GM12878 (cell line): ENCODE data around the gene TANC1. TPM values are rescaled to one million over a fixed set of nuclear protein-coding genes. Genes with fewer than 3 reads are reported as not detected.

Experiments
- ATAC-seq: fragments of 200-7000 bp; cut with Tn5 transposase; 3 replicates; pipeline ENCODE4 v1.9.1; 2020; ENCODE audit warnings: mild to moderate bottlenecking, moderate library complexity
- BruUV-seq: library from RNA; stranded (reverse); fragments of 400-500 nt; replicated peaks from 2 replicates; lab custom pipeline; 2021; lab: Mats Ljungman, UMichigan
- CTCF ChIA-PET: fragments of 300-600 bp; sonication (Branson Sonifier 250); formaldehyde crosslinking; extraction: SDS; loops from one replicate; lab custom pipeline; 2021; ENCODE audit warnings: inconsistent platforms; lab: Yijun Ruan, JAX
- POLR2A ChIA-PET: fragments of 350-600 bp; formaldehyde crosslinking; extraction: SDS; loops from one replicate; lab custom pipeline; 2021; ENCODE audit warnings: inconsistent platforms; lab: Charles Lee
- RAD21 ChIA-PET: fragments of 300-600 bp; sonication (Branson Sonifier 250); formaldehyde crosslinking; loops from one replicate; lab custom pipeline; 2023; ENCODE audit warnings: antibody characterized with exemption; ENCODE audit not compliant: unreplicated experiment; lab: Charles Lee
- SMC1A ChIA-PET: fragments of 300-600 bp; sonication (Branson Sonifier 250); formaldehyde crosslinking; loops from one replicate; lab custom pipeline; 2023; ENCODE audit not compliant: unreplicated experiment, uncharacterized antibody; lab: Charles Lee
- DNase-seq: peaks from one replicate; pipeline ENCODE4 v3.0.0-alpha.2; 2011; ENCODE audit warnings: low read depth, low spot score
- FAIRE-seq: peaks from 3 replicates; lab custom pipeline; 2011; peaks lifted over from hg19 to GRCh38; lab: Jason Lieb, UNC
- H2AFZ ChIP-seq: 2 replicates; pipeline ENCODE4 v1.6.0; 2011; ENCODE audit warnings: low read depth, low read length, control low read depth; ENCODE audit not compliant: control insufficient read depth
- H3K27ac ChIP-seq: 2 replicates; pipeline ENCODE4 v1.5.1; 2011; ENCODE audit warnings: control low read depth; ENCODE audit not compliant: control insufficient read depth, insufficient read depth
- H3K27me3 ChIP-seq, 2 experiments: replicated peaks in 1 of 2; 2 replicates each; pipeline versions ENCODE4 v1.6.0 to v1.6.1; 2011; ENCODE audit warnings: low read length in 1 of 2; ENCODE audit not compliant: control insufficient read depth in 2 of 2, insufficient read depth in 2 of 2
- H3K36me3 ChIP-seq, 2 experiments: 2 replicates each; pipeline ENCODE4 v1.5.1; 2011; ENCODE audit warnings: low read length in 1 of 2; ENCODE audit not compliant: control insufficient read depth in 2 of 2, insufficient read depth in 2 of 2
- H3K4me1 ChIP-seq: 2 replicates; pipeline ENCODE4 v1.6.1; 2011; ENCODE audit warnings: mild to moderate bottlenecking, low read length, moderate library complexity, mixed read lengths; ENCODE audit not compliant: control insufficient read depth, insufficient read depth
- H3K4me2 ChIP-seq: 2 replicates; pipeline ENCODE4 v1.6.0; 2011; ENCODE audit warnings: control low read depth; ENCODE audit not compliant: control insufficient read depth, insufficient read depth
- H3K4me3 ChIP-seq: fragments of 200-600 bp; sonication (generic); 2 replicates; pipeline ENCODE4 v1.5.1; 2016
- H3K79me2 ChIP-seq: 2 replicates; pipeline ENCODE4 v1.6.0; 2011; ENCODE audit warnings: low read length; ENCODE audit not compliant: control insufficient read depth, insufficient read depth
- H3K9ac ChIP-seq: 2 replicates; pipeline ENCODE4 v1.8.0; 2011; ENCODE audit warnings: low read length, control low read depth, mixed read lengths; ENCODE audit not compliant: control insufficient read depth, insufficient read depth
- H3K9me3 ChIP-seq: replicated peaks from 3 replicates; pipeline ENCODE4 v1.5.1; 2011; ENCODE audit warnings: mild to moderate bottlenecking, low read length; ENCODE audit not compliant: control insufficient read depth, insufficient read depth
- H4K20me1 ChIP-seq: 2 replicates; pipeline ENCODE4 v1.6.0; 2011; ENCODE audit not compliant: control insufficient read depth, insufficient read depth
- CBX5 ChIP-seq: sonication (generic); IDR thresholded peaks from 2 replicates; pipeline ENCODE4 v1.6.1; 2016; ENCODE audit warnings: low read depth, moderate library complexity, mild to moderate bottlenecking, inconsistent platforms
- WGBS: methylation state at CpG from one replicate; pipeline ENCODE4 v1.1.6; 2016; ENCODE audit warnings: low lambda C conversion rate; ENCODE audit not compliant: insufficient replicate concordance, insufficient coverage; ENCODE audit errors: missing lambda C conversion rate; 5-methylcytosine and 5-hydroxymethylcytosine counted together
- in situ Hi-C: fragments of 300-500 bp; cut with MboI; formaldehyde crosslinking; loops from 9 replicates; pipeline ENCODE4 v1.14.3; 2018; ENCODE audit warnings: mixed read lengths
- intact Hi-C: fragments of 100-400 bp; cut with micrococcal nuclease; formaldehyde crosslinking; loops from one replicate; pipeline ENCODE4 v1.14.2; 2022; ENCODE audit not compliant: unreplicated experiment
- polyA plus RNA-seq, 11 experiments: library from polyadenylated mRNA; depleted of rRNA in 4 of 11; unstranded in 6 of 11; stranded (reverse) in 5 of 11; fragments of >200 nt; fragmentation: Nextera tagmentation in 4 of 11; fragmentation: Illumina TruSeq in 1 of 11; extraction: Ambion mirVana in 4 of 11; extraction: Trizol in 1 of 11; gene quantifications; 1 replicate in 1 of 11; 2 replicates in 10 of 11; pipeline versions ENCODE4 v1.2.1 to v1.2.3, GENCODE V29; 2011 to 2016; ENCODE audit warnings: inconsistent platforms in 2 of 11, missing spikeins in 2 of 11, low read depth in 1 of 11
- total RNA-seq, 4 experiments: library from RNA; depleted of rRNA in 3 of 4; stranded (reverse); fragments of >200 nt in 3 of 4; fragmentation: Illumina TruSeq in 1 of 4; extraction: Trizol in 1 of 4; gene quantifications; 2 replicates each; pipeline versions ENCODE4 v1.2.1 to v1.2.3, GENCODE V29; 2013 to 2021
- TF ChIP-seq, protein P1 (sequence below): fragments of 450-650 bp; IDR thresholded peaks from 2 replicates; pipeline ENCODE4 v1.6.1; 2017; ENCODE audit warnings: antibody characterized with exemption, mild to moderate bottlenecking, moderate library complexity
- TF ChIP-seq, protein P2 (sequence below): fragments of 450-650 bp; conservative IDR thresholded peaks from 2 replicates; pipeline ENCODE4 v1.6.1; 2017; ENCODE audit warnings: mild to moderate bottlenecking, moderate library complexity

The TANC1 gene
- total and polyA plus RNA-seq, 10 of the 15 experiments (the other 5 are each of a cell fraction or from before 2014, with no cell fraction given), result 0.05 to 5.0 (median 0.34) TPM

DNA sequence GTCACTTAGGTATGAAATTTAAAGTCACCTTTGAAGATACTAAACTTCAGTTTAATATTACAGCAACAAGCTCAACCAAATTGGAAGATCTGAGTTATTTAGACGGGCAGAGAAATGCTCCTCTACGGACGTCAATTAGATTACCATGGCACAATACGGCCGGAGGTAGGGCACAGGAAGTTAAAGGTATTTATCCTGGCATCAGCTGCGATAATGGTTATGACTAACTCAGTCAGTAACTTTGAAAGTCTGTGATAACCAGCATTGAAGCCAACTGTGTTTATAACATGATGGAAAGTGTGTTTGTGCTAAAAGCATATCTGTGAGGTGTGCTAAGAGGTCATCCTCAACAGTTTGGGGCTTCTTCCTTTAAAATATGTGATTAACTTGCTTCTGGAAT, 200.7 kb downstream of the TANC1 start (continued):
- TF ChIP-seq, protein P1, sequence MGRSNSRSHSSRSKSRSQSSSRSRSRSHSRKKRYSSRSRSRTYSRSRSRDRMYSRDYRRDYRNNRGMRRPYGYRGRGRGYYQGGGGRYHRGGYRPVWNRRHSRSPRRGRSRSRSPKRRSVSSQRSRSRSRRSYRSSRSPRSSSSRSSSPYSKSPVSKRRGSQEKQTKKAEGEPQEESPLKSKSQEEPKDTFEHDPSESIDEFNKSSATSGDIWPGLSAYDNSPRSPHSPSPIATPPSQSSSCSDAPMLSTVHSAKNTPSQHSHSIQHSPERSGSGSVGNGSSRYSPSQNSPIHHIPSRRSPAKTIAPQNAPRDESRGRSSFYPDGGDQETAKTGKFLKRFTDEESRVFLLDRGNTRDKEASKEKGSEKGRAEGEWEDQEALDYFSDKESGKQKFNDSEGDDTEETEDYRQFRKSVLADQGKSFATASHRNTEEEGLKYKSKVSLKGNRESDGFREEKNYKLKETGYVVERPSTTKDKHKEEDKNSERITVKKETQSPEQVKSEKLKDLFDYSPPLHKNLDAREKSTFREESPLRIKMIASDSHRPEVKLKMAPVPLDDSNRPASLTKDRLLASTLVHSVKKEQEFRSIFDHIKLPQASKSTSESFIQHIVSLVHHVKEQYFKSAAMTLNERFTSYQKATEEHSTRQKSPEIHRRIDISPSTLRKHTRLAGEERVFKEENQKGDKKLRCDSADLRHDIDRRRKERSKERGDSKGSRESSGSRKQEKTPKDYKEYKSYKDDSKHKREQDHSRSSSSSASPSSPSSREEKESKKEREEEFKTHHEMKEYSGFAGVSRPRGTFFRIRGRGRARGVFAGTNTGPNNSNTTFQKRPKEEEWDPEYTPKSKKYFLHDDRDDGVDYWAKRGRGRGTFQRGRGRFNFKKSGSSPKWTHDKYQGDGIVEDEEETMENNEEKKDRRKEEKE, result no peak
- TF ChIP-seq, protein P2, sequence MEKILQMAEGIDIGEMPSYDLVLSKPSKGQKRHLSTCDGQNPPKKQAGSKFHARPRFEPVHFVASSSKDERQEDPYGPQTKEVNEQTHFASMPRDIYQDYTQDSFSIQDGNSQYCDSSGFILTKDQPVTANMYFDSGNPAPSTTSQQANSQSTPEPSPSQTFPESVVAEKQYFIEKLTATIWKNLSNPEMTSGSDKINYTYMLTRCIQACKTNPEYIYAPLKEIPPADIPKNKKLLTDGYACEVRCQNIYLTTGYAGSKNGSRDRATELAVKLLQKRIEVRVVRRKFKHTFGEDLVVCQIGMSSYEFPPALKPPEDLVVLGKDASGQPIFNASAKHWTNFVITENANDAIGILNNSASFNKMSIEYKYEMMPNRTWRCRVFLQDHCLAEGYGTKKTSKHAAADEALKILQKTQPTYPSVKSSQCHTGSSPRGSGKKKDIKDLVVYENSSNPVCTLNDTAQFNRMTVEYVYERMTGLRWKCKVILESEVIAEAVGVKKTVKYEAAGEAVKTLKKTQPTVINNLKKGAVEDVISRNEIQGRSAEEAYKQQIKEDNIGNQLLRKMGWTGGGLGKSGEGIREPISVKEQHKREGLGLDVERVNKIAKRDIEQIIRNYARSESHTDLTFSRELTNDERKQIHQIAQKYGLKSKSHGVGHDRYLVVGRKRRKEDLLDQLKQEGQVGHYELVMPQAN, result no peak

DNA sequence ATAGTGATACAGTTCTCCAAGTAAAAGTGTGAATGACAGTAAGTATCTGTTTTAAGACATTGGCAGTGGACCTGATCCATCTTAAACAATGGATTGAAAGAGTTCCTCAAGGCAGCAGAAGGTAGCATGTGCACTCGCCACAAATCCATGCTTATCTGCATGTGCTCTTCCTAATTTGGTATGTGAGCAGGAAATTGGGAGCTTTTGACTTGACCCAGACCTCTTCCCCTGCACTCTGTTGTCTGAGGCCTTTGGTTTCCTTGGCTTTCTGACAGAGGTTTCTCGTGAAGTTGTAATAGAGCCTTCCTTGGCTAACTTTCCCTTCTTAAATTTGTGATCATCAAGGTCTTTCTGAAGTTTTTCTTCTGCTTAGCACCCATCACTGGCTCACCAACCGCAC, 204.0 kb downstream of the TANC1 start:
- SMC1A ChIA-PET, result interaction anchor here (0.5 to 1.2 kb wide), 3 partner anchors 10 to 389 kb away, joined by 3 to 4 read pairs (median 3); no protein-coding TSS in a partner anchor
- H2AFZ ChIP-seq, result no peak overlapping the region
- 70% methylated on average over 3 of the region's 3 CpGs for WGBS

More for the DNA sequence above, 204.0 kb downstream of the TANC1 start:
- ATAC-seq, result no peak
- Histone ChIP-seq H3K27ac (no peak overlapping the region), H3K9ac (no peak overlapping the region), H3K79me2 (no peaks in the 10 kb centered on the region), H3K27me3 (no peaks in the 10 kb centered on the region), H3K4me1 (no peaks in the 10 kb centered on the region), H3K4me2 (no peak overlapping the region), H4K20me1 (no peaks in the 10 kb centered on the region), H3K9me3 (no peaks in the 10 kb centered on the region), H3K4me3 (no peak overlapping the region), H3K36me3 (no peaks in the 10 kb centered on the region)
- TF ChIP-seq CBX5, result no peak
- ChIA-PET CTCF (no interaction called here), RAD21 (interaction anchor here (0.8 kb wide), 1 partner anchor 796 kb away, joined by 3 read pairs; no protein-coding TSS in a partner anchor), POLR2A (no interaction called here)
- FAIRE-seq, result no peak
- intact Hi-C loops, result no loop called here
- in situ Hi-C loops, result no loop called here
- no peak for DNase-seq
- BruUV-seq, result no TSS peak
